A549 (cell line): Measurements from ENCODE around the gene ZNF521. TPM values are rescaled to one million over a fixed set of nuclear protein-coding genes. Genes with fewer than 3 reads are reported as not detected.
A peak's percentile ranks its signal among the peaks of the same experiment; 100 is the strongest.

Source experiments
- ATAC-seq, 2 experiments: fragments of 200-7000 bp in 1 of 2; fragments of >200 bp in 1 of 2; cut with Nextera tagmentation in 1 of 2; cut with Tn5 transposase in 1 of 2; 3 replicates each; pipeline versions ENCODE4 v1.8.0 to v1.9.1; 2018 to 2020; ENCODE audit warnings: mild to moderate bottlenecking in 1 of 2, moderate library complexity in 1 of 2
- CTCF ChIA-PET: fragments of 300-600 bp; sonication (Branson Sonifier 250); formaldehyde crosslinking; extraction: SDS; loops from one replicate; lab custom pipeline; 2021; ENCODE audit warnings: antibody characterized with exemption, inconsistent platforms; lab: Yijun Ruan, JAX
- POLR2A ChIA-PET: fragments of 350-600 bp; formaldehyde crosslinking; extraction: SDS; loops from one replicate; lab custom pipeline; 2021; ENCODE audit warnings: antibody characterized with exemption, inconsistent platforms; lab: Yijun Ruan, JAX
- DNase-seq, 2 experiments: peaks; one replicate each; pipeline versions ENCODE4 v3.0.0 to v3.0.0-alpha.2; 2011 to 2016; ENCODE audit warnings: low read depth in 1 of 2, low spot score in 1 of 2
- FAIRE-seq: peaks from 2 replicates; lab custom pipeline; 2011; peaks lifted over from hg19 to GRCh38; lab: Jason Lieb, UNC
- H3K27ac ChIP-seq, 2 experiments: fragments of >200 bp; sonication (Bioruptor Twin); formaldehyde crosslinking; 3 replicates each; pipeline ENCODE4 v1.5.1; 2016 to 2017
- H3K4me1 ChIP-seq: fragments of >200 bp; sonication (Bioruptor Twin); formaldehyde crosslinking; 3 replicates; pipeline ENCODE4 v1.6.1; 2016
- H3K4me2 ChIP-seq: fragments of >200 bp; sonication (Bioruptor Twin); formaldehyde crosslinking; 3 replicates; pipeline ENCODE4 v1.6.1; 2016
- H3K4me3 ChIP-seq: fragments of >200 bp; sonication (Bioruptor Twin); formaldehyde crosslinking; 3 replicates; pipeline ENCODE4 v1.5.1; 2016
- H3K9me3 ChIP-seq: fragments of >200 bp; sonication (Bioruptor Twin); formaldehyde crosslinking; 3 replicates; pipeline ENCODE4 v1.6.1; 2016
- E2F6 ChIP-seq: IDR thresholded peaks from 2 replicates; pipeline ENCODE4 v1.6.1; 2012; ENCODE audit warnings: low read depth, borderline replicate concordance
- FOSL2 ChIP-seq, 2 experiments: fragments of 450-650 bp in 1 of 2; fragments of >200 bp in 1 of 2; sonication (Bioruptor Twin) in 1 of 2; formaldehyde crosslinking; IDR thresholded peaks; 2 replicates each; pipeline versions ENCODE4 v1.5.0 to v1.6.1; 2016 to 2020; ENCODE audit warnings: mild to moderate bottlenecking in 1 of 2, moderate library complexity in 1 of 2
- FOXS1 ChIP-seq: fragments of 250-450 bp; sonication (Bioruptor Pico); IDR thresholded peaks from 2 replicates; pipeline ENCODE4 v1.5.0; 2020; ENCODE audit warnings: mild to moderate bottlenecking, moderate library complexity
- HEYL ChIP-seq: fragments of 250-450 bp; sonication (Bioruptor Pico); IDR thresholded peaks from 2 replicates; pipeline ENCODE4 v1.8.0; 2021; ENCODE audit warnings: mild to moderate bottlenecking, moderate library complexity
- HOXA7 ChIP-seq: fragments of 250-450 bp; sonication (Bioruptor Pico); IDR thresholded peaks from 2 replicates; pipeline ENCODE4 v1.5.0; 2020; ENCODE audit warnings: mild to moderate bottlenecking, moderate library complexity
- JUN ChIP-seq, 2 experiments: fragments of >200 bp; sonication (Bioruptor Twin); formaldehyde crosslinking; IDR thresholded peaks; 2 replicates in 1 of 2; 3 replicates in 1 of 2; pipeline ENCODE4 v1.6.1; 2016 to 2017
- JUNB ChIP-seq: fragments of >200 bp; sonication (Bioruptor Twin); formaldehyde crosslinking; IDR thresholded peaks from 2 replicates; pipeline ENCODE4 v1.6.1; 2016
- KDM5A ChIP-seq: fragments of 200-600 bp; sonication (generic); IDR thresholded peaks from 2 replicates; pipeline ENCODE4 v1.6.1; 2016; ENCODE audit warnings: antibody characterized with exemption, mild to moderate bottlenecking
- MAZ ChIP-seq: fragments of 150-350 bp; IDR thresholded peaks from 2 replicates; pipeline ENCODE4 v1.6.1; 2014; ENCODE audit warnings: antibody characterized with exemption, low read depth, low read length, borderline replicate concordance
- NFE2L2 ChIP-seq: fragments of 150-350 bp; conservative IDR thresholded peaks from 2 replicates; pipeline ENCODE4 v1.6.1; 2014; ENCODE audit warnings: low read length
- PHF8 ChIP-seq: fragments of 200-600 bp; sonication (generic); IDR thresholded peaks from 2 replicates; pipeline ENCODE4 v1.6.1; 2016; ENCODE audit warnings: low read depth, mild to moderate bottlenecking, antibody characterized with exemption, moderate library complexity, borderline replicate concordance
- POLR2A ChIP-seq: IDR thresholded peaks from 2 replicates; pipeline ENCODE4 v1.6.1; 2012; ENCODE audit warnings: mild to moderate bottlenecking, low read length
- POLR2AphosphoS2 ChIP-seq: conservative IDR thresholded peaks from 2 replicates; pipeline ENCODE4 v1.6.1; 2012; ENCODE audit warnings: low read length, improper control_type of control experiment, inconsistent platforms
- RARB ChIP-seq: fragments of 250-450 bp; sonication (Bioruptor Pico); IDR thresholded peaks from 2 replicates; pipeline ENCODE4 v1.8.0; 2021; ENCODE audit warnings: mild to moderate bottlenecking, moderate library complexity
- TFCP2L1 ChIP-seq: fragments of 250-450 bp; sonication (Bioruptor Pico); IDR thresholded peaks from 2 replicates; pipeline ENCODE4 v1.5.0; 2021; ENCODE audit warnings: mild to moderate bottlenecking
- ZC3H11A ChIP-seq: fragments of 450-650 bp; IDR thresholded peaks from 2 replicates; pipeline ENCODE4 v1.6.1; 2014; ENCODE audit warnings: antibody characterized with exemption, mild to moderate bottlenecking
- ZFP36 ChIP-seq: fragments of 450-650 bp; IDR thresholded peaks from 2 replicates; pipeline ENCODE4 v1.6.1; 2014; ENCODE audit warnings: borderline replicate concordance; ENCODE audit not compliant: partially characterized antibody
- WGBS: methylation state at CpG from one replicate; pipeline ENCODE4 v1.1.6; 2017; ENCODE audit errors: missing lambda C conversion rate; 5-methylcytosine and 5-hydroxymethylcytosine counted together
- polyA plus RNA-seq, 4 experiments: library from polyadenylated mRNA; depleted of rRNA in 3 of 4; stranded (reverse); fragments of >200 nt; fragmentation: RNase III in 1 of 4; extraction: RNeasy Plus Mini Kit Qiagen cat#74134 plus additional on column Dnase treatment in 1 of 4; gene quantifications; 2 replicates in 3 of 4; 3 replicates in 1 of 4; pipeline ENCODE4 v1.2.3, GENCODE V29; 2011 to 2017
- TF ChIP-seq, protein P1 (sequence below): fragments of 450-650 bp; IDR thresholded peaks from 2 replicates; pipeline ENCODE4 v1.6.1; 2014; ENCODE audit warnings: antibody characterized with exemption
- TF ChIP-seq, protein P2 (sequence below): fragments of >200 bp; sonication (Bioruptor Twin); formaldehyde crosslinking; IDR thresholded peaks from 3 replicates; pipeline ENCODE4 v1.6.1; 2016
- TF ChIP-seq, protein P3 (sequence below): fragments of 250-450 bp; sonication (Bioruptor Pico); IDR thresholded peaks from 2 replicates; pipeline ENCODE4 v1.5.0; 2021; ENCODE audit warnings: mild to moderate bottlenecking, moderate library complexity, borderline replicate concordance

The ZNF521 gene
- polyA plus RNA-seq, 2 of the 4 experiments (the other 2 are of a cell fraction) = not detected

- 70% methylated on average over 6 of the region's 6 CpGs for WGBS
- DNase-seq = no peak
- Histone ChIP-seq H3K4me3 (no peak overlapping the region), H3K9me3 (no peaks in the 10 kb centered on the region), H3K4me1 (no peaks in the 10 kb centered on the region), H3K27ac (no peak overlapping the region), H3K4me2 (no peak overlapping the region)
- no peak for ATAC-seq
- TF ChIP-seq RARB (no peak), JUN (IDR thresholded peaks at IDR 0.05) (no peak), HEYL (CRISPR knock-in tag) (no peak), NFE2L2 (no peak)
- TF ChIP-seq, protein P1, sequence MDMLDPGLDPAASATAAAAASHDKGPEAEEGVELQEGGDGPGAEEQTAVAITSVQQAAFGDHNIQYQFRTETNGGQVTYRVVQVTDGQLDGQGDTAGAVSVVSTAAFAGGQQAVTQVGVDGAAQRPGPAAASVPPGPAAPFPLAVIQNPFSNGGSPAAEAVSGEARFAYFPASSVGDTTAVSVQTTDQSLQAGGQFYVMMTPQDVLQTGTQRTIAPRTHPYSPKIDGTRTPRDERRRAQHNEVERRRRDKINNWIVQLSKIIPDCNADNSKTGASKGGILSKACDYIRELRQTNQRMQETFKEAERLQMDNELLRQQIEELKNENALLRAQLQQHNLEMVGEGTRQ = 0 out of 2 replicates have a peak, but pooled peaks have one; percentile 12
- TF ChIP-seq, protein P2, sequence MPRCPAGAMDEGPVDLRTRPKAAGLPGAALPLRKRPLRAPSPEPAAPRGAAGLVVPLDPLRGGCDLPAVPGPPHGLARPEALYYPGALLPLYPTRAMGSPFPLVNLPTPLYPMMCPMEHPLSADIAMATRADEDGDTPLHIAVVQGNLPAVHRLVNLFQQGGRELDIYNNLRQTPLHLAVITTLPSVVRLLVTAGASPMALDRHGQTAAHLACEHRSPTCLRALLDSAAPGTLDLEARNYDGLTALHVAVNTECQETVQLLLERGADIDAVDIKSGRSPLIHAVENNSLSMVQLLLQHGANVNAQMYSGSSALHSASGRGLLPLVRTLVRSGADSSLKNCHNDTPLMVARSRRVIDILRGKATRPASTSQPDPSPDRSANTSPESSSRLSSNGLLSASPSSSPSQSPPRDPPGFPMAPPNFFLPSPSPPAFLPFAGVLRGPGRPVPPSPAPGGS = no peak
- CTCF ChIA-PET = no interaction called here
- POLR2A ChIA-PET = no interaction called here
- no peak for FAIRE-seq
Measured at GRCh38 chr18:25281556-25281955, 70.4 kb downstream of the ZNF521 start.

DNA sequence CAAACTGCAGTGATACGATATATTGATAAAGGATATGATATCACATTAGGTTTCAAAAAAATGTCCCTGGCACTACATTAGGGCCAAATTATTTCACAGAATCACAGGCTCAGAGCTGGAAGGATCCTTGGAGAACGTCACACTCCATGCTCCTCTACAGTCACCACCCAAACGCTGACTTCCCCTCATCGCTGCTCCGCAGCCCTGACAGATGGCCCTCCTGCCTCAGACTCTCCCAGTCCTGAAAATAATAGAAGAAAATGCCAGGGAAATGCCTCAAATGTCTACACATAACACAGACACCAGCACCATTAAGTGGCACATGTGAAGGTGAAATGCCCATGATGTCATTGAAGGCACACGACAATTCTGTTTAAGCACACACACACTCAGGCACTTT is 72.0 kb downstream of the ZNF521 start:
- no peak for DNase-seq
- Histone ChIP-seq H3K9me3 (no peaks in the 10 kb centered on the region), H3K4me3 (no peak overlapping the region), H3K4me1 (no peaks in the 10 kb centered on the region), H3K4me2 (no peak overlapping the region), H3K27ac (no peak overlapping the region)
- TF ChIP-seq ZC3H11A = no peak
- no peak for TF ChIP-seq HOXA7
- TF ChIP-seq ZFP36 = no peak
- TF ChIP-seq POLR2A = no peak
- TF ChIP-seq JUNB = no peak
- no peak for TF ChIP-seq NFE2L2
- TF ChIP-seq PHF8 = no peak
- TF ChIP-seq FOSL2 (IDR thresholded peaks at IDR 0.05) = no peak
- TF ChIP-seq FOSL2 (CRISPR knock-in tag; IDR thresholded peaks at IDR 0.05) = no peak
- TF ChIP-seq, protein P3, sequence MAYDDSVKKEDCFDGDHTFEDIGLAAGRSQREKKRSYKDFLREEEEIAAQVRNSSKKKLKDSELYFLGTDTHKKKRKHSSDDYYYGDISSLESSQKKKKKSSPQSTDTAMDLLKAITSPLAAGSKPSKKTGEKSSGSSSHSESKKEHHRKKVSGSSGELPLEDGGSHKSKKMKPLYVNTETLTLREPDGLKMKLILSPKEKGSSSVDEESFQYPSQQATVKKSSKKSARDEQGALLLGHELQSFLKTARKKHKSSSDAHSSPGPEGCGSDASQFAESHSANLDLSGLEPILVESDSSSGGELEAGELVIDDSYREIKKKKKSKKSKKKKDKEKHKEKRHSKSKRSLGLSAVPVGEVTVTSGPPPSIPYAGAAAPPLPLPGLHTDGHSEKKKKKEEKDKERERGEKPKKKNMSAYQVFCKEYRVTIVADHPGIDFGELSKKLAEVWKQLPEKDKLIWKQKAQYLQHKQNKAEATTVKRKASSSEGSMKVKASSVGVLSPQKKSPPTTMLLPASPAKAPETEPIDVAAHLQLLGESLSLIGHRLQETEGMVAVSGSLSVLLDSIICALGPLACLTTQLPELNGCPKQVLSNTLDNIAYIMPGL (CRISPR knock-in tag) = no peak
- TF ChIP-seq KDM5A = no peak
- POLR2A ChIA-PET = no interaction called here
- CTCF ChIA-PET = no interaction called here
- 30% methylated on average over 6 of the region's 6 CpGs for WGBS
- no peak for ATAC-seq
- FAIRE-seq = no peak

DNA sequence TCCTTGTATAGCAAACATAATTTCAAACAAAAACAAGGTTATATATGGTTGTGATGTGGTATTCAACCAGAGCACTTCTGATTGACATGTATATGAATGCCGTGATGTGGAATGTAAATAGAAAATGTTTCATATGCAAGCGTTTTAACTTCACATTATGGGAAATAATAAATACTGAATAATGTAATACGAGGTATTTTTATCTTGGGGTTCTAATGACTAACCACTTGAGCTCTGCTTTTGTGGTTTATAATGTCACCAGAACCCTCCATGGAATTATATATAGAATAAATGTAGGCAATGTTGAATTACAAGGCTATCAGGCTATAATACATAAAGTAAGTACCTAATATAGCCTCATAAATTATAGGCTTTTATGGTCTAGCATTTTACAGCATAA is 72.4 kb downstream of the ZNF521 start:
- Histone ChIP-seq H3K4me3 (no peak overlapping the region), H3K4me1 (no peaks in the 10 kb centered on the region), H3K9me3 (no peaks in the 10 kb centered on the region), H3K27ac (no peak overlapping the region), H3K4me2 (no peak overlapping the region)
- ChIA-PET POLR2A (no interaction called here), CTCF (no interaction called here)
- ATAC-seq (no peak), FAIRE-seq (no peak), DNase-seq (no peak)
- 0% methylated on average over 3 of the region's 3 CpGs for WGBS
- TF ChIP-seq POLR2AphosphoS2 = no peak
- TF ChIP-seq FOXS1 (CRISPR knock-in tag) = no peak
- TF ChIP-seq NFE2L2 = no peak
- TF ChIP-seq MAZ = no peak
- TF ChIP-seq E2F6 = no peak
- no peak for TF ChIP-seq TFCP2L1
- TF ChIP-seq, protein P1 = no peak
